ENCODE data around the gene MYCBP. TPM values are rescaled to one million over a fixed set of nuclear protein-coding genes. Genes with fewer than 3 reads are reported as not detected.

Gene MYCBP
- total RNA-seq, 4 donors from 2014 or later = 14.6 to 27.3 (median 16.6) TPM

DNA sequence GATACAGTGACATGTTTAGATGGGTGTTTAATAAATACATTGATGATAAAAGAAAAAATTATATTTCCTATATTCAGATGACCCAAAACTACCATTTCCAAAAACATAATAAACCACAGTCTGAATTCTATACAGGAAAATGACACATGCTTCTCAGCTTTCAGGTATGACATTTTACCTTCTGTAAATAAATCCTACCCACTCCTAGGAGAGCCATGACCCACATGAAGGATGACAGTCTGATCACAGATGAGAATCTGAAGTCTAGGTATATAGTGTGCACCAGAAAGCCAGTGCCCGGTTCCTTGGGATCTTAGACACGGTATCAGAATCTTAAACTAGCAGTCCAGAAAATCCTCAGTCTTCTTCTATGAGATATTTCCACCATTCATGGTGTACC, 11.9 kb upstream of the MYCBP start:
- TF ChIP-seq, protein P1, sequence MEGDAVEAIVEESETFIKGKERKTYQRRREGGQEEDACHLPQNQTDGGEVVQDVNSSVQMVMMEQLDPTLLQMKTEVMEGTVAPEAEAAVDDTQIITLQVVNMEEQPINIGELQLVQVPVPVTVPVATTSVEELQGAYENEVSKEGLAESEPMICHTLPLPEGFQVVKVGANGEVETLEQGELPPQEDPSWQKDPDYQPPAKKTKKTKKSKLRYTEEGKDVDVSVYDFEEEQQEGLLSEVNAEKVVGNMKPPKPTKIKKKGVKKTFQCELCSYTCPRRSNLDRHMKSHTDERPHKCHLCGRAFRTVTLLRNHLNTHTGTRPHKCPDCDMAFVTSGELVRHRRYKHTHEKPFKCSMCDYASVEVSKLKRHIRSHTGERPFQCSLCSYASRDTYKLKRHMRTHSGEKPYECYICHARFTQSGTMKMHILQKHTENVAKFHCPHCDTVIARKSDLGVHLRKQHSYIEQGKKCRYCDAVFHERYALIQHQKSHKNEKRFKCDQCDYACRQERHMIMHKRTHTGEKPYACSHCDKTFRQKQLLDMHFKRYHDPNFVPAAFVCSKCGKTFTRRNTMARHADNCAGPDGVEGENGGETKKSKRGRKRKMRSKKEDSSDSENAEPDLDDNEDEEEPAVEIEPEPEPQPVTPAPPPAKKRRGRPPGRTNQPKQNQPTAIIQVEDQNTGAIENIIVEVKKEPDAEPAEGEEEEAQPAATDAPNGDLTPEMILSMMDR (IDR thresholded peaks at IDR 0.05) = no peak
- TF ChIP-seq POLR2A (IDR thresholded peaks at IDR 0.05) = no peak
- H3K4me3 ChIP-seq (ENCODE audit: low read depth, poor library complexity, severe bottlenecking) = no peak overlapping the region
- intact Hi-C loops (cut with DNase I; ENCODE audit: low total_unique reads) = no loop called here
- 94 to 98% methylated on average over 2 of the region's 2 CpGs for WGBS, 2 donors
- DNase-seq (ENCODE audit: low spot score in 2 of 2) = no peak

DNA sequence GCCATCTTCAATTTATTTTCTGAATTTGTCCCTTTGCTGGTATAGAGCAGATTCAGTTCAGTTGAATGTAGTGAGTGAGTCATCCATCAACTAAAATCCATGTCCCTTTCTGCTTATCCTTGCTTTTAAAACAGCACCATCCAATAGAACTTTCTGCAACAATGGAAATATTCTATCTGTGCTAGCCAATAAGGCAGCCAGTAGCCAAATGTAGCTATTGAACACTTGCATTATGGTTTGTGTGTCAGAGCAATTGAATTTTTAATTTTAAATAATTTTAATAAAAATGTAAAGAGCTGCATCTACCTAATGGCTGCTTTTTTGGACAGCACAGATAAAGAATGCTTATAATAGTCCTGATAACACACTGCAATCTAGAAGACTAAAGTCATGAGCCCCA, 8.3 kb upstream of the MYCBP start, which contains the start of gene GJA9:
GJA9 (minus strand) TSS at position 101 of the 400 bp plus-strand sequence. CDS start 5,489 bp downstream, outside the sequence.
- no peak for DNase-seq (ENCODE audit: low spot score in 2 of 2)
- no peak for TF ChIP-seq POLR2A (IDR thresholded peaks at IDR 0.05)
- TF ChIP-seq, protein P1 (IDR thresholded peaks at IDR 0.05) = no peak
- intact Hi-C loops (cut with DNase I; ENCODE audit: low total_unique reads) = no loop called here
- H3K4me3 ChIP-seq (ENCODE audit: low read depth, poor library complexity, severe bottlenecking) = no peak within 1 kb of the TSS

DNA sequence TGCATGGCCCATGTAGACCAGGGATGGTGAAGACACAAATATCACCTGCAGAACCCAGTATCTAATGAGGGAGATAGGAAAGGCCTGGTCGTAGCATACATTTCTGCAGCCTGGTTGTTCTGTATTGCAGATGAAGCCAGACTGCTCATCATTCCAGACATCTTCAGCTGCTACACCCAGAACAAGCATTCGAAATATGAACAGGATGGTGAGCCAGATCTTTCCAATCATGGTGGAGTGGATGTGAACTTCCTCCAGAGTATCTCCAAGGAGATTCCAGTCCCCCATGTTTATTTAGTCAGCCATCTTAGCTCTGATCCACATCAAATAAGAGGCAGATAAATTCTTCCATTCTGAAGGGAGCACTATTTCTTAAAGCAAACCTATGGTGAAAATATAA, 2.7 kb upstream of the MYCBP start:
- no peak overlapping the region for H3K4me3 ChIP-seq (ENCODE audit: low read depth, poor library complexity, severe bottlenecking)
- intact Hi-C loops (cut with DNase I; ENCODE audit: low total_unique reads) = no loop called here
- no peak for DNase-seq (ENCODE audit: low spot score in 2 of 2)
- WGBS, 2 donors = 89 to 90% methylated on average over 2 of the region's 2 CpGs
- TF ChIP-seq POLR2A (IDR thresholded peaks at IDR 0.05) = no peak
- TF ChIP-seq, protein P1 (IDR thresholded peaks at IDR 0.05) = no peak

DNA sequence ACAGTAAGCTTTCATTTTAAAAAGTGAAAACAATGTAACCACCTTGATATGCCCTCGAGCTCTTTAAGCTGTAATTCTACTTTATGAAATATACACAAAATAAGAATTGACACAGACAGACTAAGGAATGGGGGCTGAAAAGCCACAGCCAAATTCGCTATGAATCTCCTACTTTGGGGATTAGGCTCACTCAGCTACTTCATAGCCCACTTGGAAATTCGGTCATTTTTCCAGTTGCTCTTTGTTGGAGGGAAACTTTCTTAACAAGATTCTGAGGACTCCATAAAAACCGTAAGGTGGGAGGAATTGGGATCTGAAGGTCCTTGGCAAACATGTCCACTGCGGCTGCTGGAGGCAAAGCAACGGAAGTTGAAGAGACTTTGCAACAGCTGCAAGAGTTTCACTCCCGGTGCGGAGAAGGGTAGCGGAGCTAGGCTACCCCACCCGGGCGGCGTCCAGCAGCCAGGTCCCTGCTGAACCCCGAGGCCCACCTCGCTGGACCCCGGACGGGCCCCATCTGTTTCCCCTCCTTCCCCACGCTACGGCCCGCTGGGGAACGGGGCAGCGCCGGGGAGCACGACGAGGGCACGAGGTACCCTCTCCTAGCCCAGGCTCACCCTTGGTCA, 634 bp downstream of the MYCBP start:
- DNase-seq (ENCODE audit: low spot score in 2 of 2) = no peak
- intact Hi-C loops (cut with DNase I; ENCODE audit: low total_unique reads) = no loop called here
- H3K4me3 ChIP-seq (ENCODE audit: low read depth, poor library complexity, severe bottlenecking) = peak overlapping the region; percentile 65
- WGBS, 2 donors = 3 to 5% methylated on average over 25 of the region's 25 CpGs
- TF ChIP-seq, protein P1 (IDR thresholded peaks at IDR 0.05) = no peak
- no peak for TF ChIP-seq POLR2A (IDR thresholded peaks at IDR 0.05)

DNA sequence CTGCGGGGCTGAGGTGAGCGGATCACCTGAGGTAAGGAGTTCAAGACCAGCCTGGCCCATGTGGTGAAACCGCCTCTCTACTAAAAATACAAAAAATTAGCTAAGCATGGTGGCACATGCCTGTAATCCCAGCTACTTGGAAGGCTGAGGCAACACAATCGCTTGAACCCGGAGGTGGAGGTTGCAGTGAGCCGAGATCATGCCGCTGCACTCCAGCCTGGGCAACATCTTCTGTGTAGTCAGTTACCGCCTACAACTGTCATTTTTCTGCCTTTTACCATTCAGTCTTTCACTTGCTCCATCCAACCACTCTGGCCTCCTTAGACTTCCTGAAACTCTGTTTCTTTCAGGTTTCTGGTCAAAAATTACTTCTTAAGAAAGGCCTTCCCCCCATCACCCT, 2.2 kb downstream of the MYCBP start:
- WGBS, 2 donors = 88 to 89% methylated on average over 8 of the region's 8 CpGs
- intact Hi-C loops (cut with DNase I; ENCODE audit: low total_unique reads) = no loop called here
- no peak for DNase-seq (ENCODE audit: low spot score in 2 of 2)
- TF ChIP-seq POLR2A (IDR thresholded peaks at IDR 0.05) = no peak
- TF ChIP-seq, protein P1 (IDR thresholded peaks at IDR 0.05) = no peak
- no peak overlapping the region for H3K4me3 ChIP-seq (ENCODE audit: low read depth, poor library complexity, severe bottlenecking)

DNA sequence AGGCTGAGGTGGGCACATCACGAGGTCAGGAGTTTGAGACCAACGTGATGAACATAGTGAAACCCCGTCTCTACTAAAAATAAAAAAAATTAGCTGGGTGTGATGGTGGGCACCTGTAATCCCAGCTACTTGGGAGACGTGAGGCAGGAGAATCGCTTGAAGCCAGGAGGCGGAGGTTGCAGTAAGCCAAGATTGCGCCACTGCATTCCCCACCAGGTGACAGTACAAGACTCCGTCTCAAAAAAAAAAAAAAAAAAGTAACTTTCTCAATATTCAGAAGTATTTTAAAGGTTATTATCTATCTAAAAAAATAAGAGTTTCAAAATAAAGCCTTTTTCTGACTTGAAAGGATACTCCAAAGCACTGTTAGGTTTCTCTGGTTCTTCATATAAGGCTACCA, 5.9 kb downstream of the MYCBP start:
- TF ChIP-seq, protein P1 (IDR thresholded peaks at IDR 0.05) = no peak
- no peak for TF ChIP-seq POLR2A (IDR thresholded peaks at IDR 0.05)
- WGBS, 2 donors = 92% methylated on average over 8 of the region's 8 CpGs
- no peak for DNase-seq (ENCODE audit: low spot score in 2 of 2)
- no peak overlapping the region for H3K4me3 ChIP-seq (ENCODE audit: low read depth, poor library complexity, severe bottlenecking)
- intact Hi-C loops (cut with DNase I; ENCODE audit: low total_unique reads) = no loop called here
